ENCODE data around the gene SHH.
"Not testable (repeated sequence)": the region's sequence is repeated elsewhere in the genome, so short reads cannot be mapped to it uniquely, and the experiment has no call there.

SHH gene

GRCh38 chr7:155818820-155819168 is 6.5 kb upstream of the SHH start:
- no peak for DNase-seq

- no peak for DNase-seq
Observed at GRCh38 chr7:155818154-155818819, 6.0 kb upstream of the SHH start.

- not testable (repeated sequence) for DNase-seq
Observed at GRCh38 chr7:155817515-155817914, 5.3 kb upstream of the SHH start.

GRCh38 chr7:155816996-155817395 is 4.7 kb upstream of the SHH start:
- DNase-seq: no peak

GRCh38 chr7:155816192-155816508 is 3.9 kb upstream of the SHH start:
- no peak for DNase-seq

- peak; percentile 48 for DNase-seq
Observed at GRCh38 chr7:155815332-155816191, 3.3 kb upstream of the SHH start.

GRCh38 chr7:155814316-155815276 is 2.3 kb upstream of the SHH start:
- no peak for DNase-seq

GRCh38 chr7:155813546-155814315 is 1.5 kb upstream of the SHH start:
- DNase-seq: peak; percentile 36

- no peak for DNase-seq
Observed at GRCh38 chr7:155813125-155813524, 862 bp upstream of the SHH start.

GRCh38 chr7:155811560-155811894 is 736 bp downstream of the SHH start:
- DNase-seq: no peak

- peak; percentile 62 for DNase-seq
Observed at GRCh38 chr7:155810770-155811559, 1.3 kb downstream of the SHH start.

- peak; percentile 78 for DNase-seq
Observed at GRCh38 chr7:155809947-155810769, 2.1 kb downstream of the SHH start.

GRCh38 chr7:155809332-155809946 is 2.8 kb downstream of the SHH start:
- DNase-seq: no peak

GRCh38 chr7:155808549-155809331 is 3.5 kb downstream of the SHH start:
- DNase-seq: peak; percentile 86

GRCh38 chr7:155807789-155808548 is 4.3 kb downstream of the SHH start:
- peak; percentile 47 for DNase-seq

- DNase-seq: no peak
Observed at GRCh38 chr7:155807065-155807671, 5.1 kb downstream of the SHH start.

- DNase-seq: peak; percentile 55
Observed at GRCh38 chr7:155806096-155806871, 6.0 kb downstream of the SHH start.

- no peak for DNase-seq
Observed at GRCh38 chr7:155805826-155806095, 6.5 kb downstream of the SHH start.

All from retina (tissue), 1 donor.